GM18507 (cell line): Measurements from ENCODE around the gene USP30.
"Not testable (repeated sequence)": the region's sequence is repeated elsewhere in the genome, so short reads cannot be mapped to it uniquely, and the experiment has no call there.

Source experiments
- DNase-seq: peaks from one replicate; pipeline ENCODE4 v3.0.0; 2011; ENCODE audit warnings: low read depth; ENCODE audit not compliant: insufficient read length; ENCODE audit errors: extremely low spot score
- FAIRE-seq: peaks from 2 replicates; lab custom pipeline; 2011; peaks lifted over from hg19 to GRCh38; lab: Jason Lieb, UNC

USP30 gene

GRCh38 chr12:109049794-109050193, 2.6 kb upstream of the USP30 start:
- not testable (repeated sequence) for FAIRE-seq, DNase-seq

GRCh38 chr12:109052097-109052413, 321 bp upstream of the USP30 start:
- DNase-seq, result no peak
- peak; percentile 67 for FAIRE-seq

GRCh38 chr12:109053382-109054123, 1.2 kb downstream of the USP30 start:
- FAIRE-seq, result peak; percentile 80
- peak; percentile 22 for DNase-seq

- not testable (repeated sequence) for FAIRE-seq, DNase-seq
Observed at GRCh38 chr12:109054124-109054513, 1.7 kb downstream of the USP30 start.

GRCh38 chr12:109054520-109054919, 2.1 kb downstream of the USP30 start:
- FAIRE-seq (no peak), DNase-seq (no peak)

GRCh38 chr12:109056891-109057290, 4.5 kb downstream of the USP30 start:
- FAIRE-seq (no peak), DNase-seq (no peak)

- DNase-seq (no peak), FAIRE-seq (no peak)
Observed at GRCh38 chr12:109057376-109057775, 5.0 kb downstream of the USP30 start.

- FAIRE-seq (no peak), DNase-seq (no peak)
Observed at GRCh38 chr12:109058773-109059172, 6.4 kb downstream of the USP30 start.

GRCh38 chr12:109064143-109064542, 11.8 kb downstream of the USP30 start:
- DNase-seq (no peak), FAIRE-seq (no peak)

- DNase-seq (no peak), FAIRE-seq (no peak)
Observed at GRCh38 chr12:109065154-109065852, 12.9 kb downstream of the USP30 start.

- DNase-seq (no peak), FAIRE-seq (no peak)
Observed at GRCh38 chr12:109065853-109066193, 13.4 kb downstream of the USP30 start.

GRCh38 chr12:109069307-109070271, 17.2 kb downstream of the USP30 start:
- no peak for DNase-seq
- no peak for FAIRE-seq

GRCh38 chr12:109074866-109075265, 22.5 kb downstream of the USP30 start:
- DNase-seq (no peak), FAIRE-seq (no peak)

- FAIRE-seq (no peak), DNase-seq (no peak)
Observed at GRCh38 chr12:109082751-109083150, 30.4 kb downstream of the USP30 start.

GRCh38 chr12:109084425-109084824, 32.0 kb downstream of the USP30 start:
- FAIRE-seq, result no peak
- DNase-seq, result no peak

GRCh38 chr12:109085590-109085989, 33.2 kb downstream of the USP30 start:
- DNase-seq (no peak), FAIRE-seq (no peak)

- no peak for DNase-seq
- no peak for FAIRE-seq
Observed at GRCh38 chr12:109087250-109087649, 34.9 kb downstream of the USP30 start.

GRCh38 chr12:109088818-109089217, 36.4 kb downstream of the USP30 start:
- no peak for DNase-seq
- no peak for FAIRE-seq

GRCh38 chr12:109089683-109090082, 37.3 kb downstream of the USP30 start:
- no peak for DNase-seq
- no peak for FAIRE-seq

- FAIRE-seq (no peak), DNase-seq (no peak)
Observed at GRCh38 chr12:109092497-109093021, 40.2 kb downstream of the USP30 start.
